ENCODE data around the gene WDR46. TPM values are rescaled to one million over a fixed set of nuclear protein-coding genes. Genes with fewer than 3 reads are reported as not detected.
A peak's percentile ranks its signal among the peaks of the same experiment; 100 is the strongest.

Gene WDR46
- total RNA-seq, 1 experiment from 2014 or later: 99.2 TPM

DNA sequence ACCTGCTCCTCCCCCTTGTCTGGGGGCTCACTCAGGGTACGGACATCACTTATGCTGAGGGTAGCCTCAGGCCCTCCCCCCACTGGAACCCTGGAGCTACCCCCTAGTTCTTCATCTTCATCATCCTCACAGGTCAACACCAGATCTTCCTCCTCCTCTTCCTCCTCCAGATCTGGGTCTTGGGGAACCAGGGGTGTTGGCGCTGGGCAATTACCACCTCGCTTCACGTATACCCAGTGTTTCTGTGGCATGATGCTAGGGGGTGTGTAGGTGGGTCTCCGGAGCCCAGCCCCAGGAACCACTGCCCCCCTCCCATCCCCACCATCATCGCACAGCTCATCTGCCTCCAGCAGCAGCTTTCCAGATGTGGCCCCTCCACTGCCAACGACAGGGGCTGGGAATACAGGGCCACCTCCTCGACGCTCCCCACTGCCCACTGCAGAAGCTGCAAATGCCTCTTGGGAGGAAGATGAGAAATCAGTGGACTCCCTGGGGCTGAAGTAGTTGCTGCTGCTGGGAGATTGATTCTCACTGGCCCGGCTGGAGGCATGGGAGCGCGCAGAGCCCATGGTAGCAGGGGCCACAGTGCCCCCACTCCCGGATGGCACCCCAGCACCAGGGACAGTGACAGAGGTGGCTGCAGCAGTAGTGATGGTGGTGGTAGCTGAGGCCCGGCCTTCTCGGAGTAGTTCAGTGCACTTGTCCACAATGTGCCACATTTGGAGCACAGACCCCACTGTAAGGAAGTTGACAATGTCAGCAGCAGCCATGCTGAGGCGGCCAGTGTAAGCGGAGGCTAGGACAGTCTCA, 27.0 kb upstream of the WDR46 start:
- no peak overlapping the region for H2BK20ac ChIP-seq (ENCODE audit: low read depth, low read length, poor library complexity, severe bottlenecking)
- Mint-ChIP-seq H3K4me1 (peaks cover 54 to 59% of the 10 kb centered on the region in 2 experiments), H3K36me3 (ENCODE audit: insufficient read depth in 1 of 3, low read depth in 3 of 3) (peaks cover 18 to 42% (median 34%) of the 10 kb centered on the region in 3 experiments; a peak in 6 of 7 replicates), H3K4me3 (peak overlapping the region; percentile 94 to 98), H3K27ac (no peak overlapping the region; a peak in 1 of 7 replicates), H3K27me3 (ENCODE audit: low read depth) (no peaks in the 10 kb centered on the region; the same call in 1 of the 2 replicates), H3K9me3 (no peaks in the 10 kb centered on the region)
- H3K4me2 ChIP-seq (ENCODE audit: insufficient read depth, insufficient read length, low read length): no peak overlapping the region
- H2AK5ac ChIP-seq (ENCODE audit: insufficient read length, low read length): no peak overlapping the region
- H2BK5ac ChIP-seq (ENCODE audit: insufficient read length, low read length): no peak overlapping the region
- no peaks in the 10 kb centered on the region; the same call in 1 of the 2 replicates for H3K4me1 ChIP-seq (ENCODE audit: insufficient read depth, low read length)
- no peak overlapping the region for H3K18ac ChIP-seq (ENCODE audit: insufficient read length, low read depth, low read length)
- no CpG with 5 or more reads among the region's 17 CpGs for WGBS (ENCODE audit: extremely low coverage, insufficient read length, low lambda C conversion rate)
- H3K27me3 ChIP-seq (ENCODE audit: insufficient read depth, low read length): no peaks in the 10 kb centered on the region
- no peak overlapping the region for H2AFZ ChIP-seq (ENCODE audit: low read length)
- H4K91ac ChIP-seq (ENCODE audit: insufficient read length, low read depth, low read length): no peak overlapping the region
- TF ChIP-seq CTCF (conservative IDR thresholded peaks at IDR 0.05): no peak
- H3K23ac ChIP-seq (ENCODE audit: insufficient read length, low read depth, low read length): no peak overlapping the region
- H3K79me2 ChIP-seq (ENCODE audit: insufficient read depth, low read length): no peaks in the 10 kb centered on the region; the same call in 1 of the 2 replicates
- H3K9ac ChIP-seq (ENCODE audit: extremely low read depth, insufficient read length, low read length): no peak overlapping the region
- H2BK15ac ChIP-seq (ENCODE audit: low read depth, low read length): no peak overlapping the region
- H3K9me3 ChIP-seq (ENCODE audit: control insufficient read depth, low read depth, low read length): no peaks in the 10 kb centered on the region
- no peak overlapping the region for H2BK12ac ChIP-seq (ENCODE audit: insufficient read length, low read depth, low read length)
- no peak overlapping the region for H3K4ac ChIP-seq (ENCODE audit: low read depth, low read length)
- no peak overlapping the region for H4K8ac ChIP-seq (replicated peaks; ENCODE audit: insufficient read length, low read depth, low read length)
- no peak for DNase-seq
- no peak overlapping the region for H3K56ac ChIP-seq (ENCODE audit: insufficient read length, low read depth, low read length)
- H3K79me1 ChIP-seq (ENCODE audit: insufficient read depth, low read depth, low read length, poor library complexity, severe bottlenecking): peaks cover 4% of the 10 kb centered on the region
- H3K27ac ChIP-seq (ENCODE audit: insufficient read length, low read depth, low read length): no peak overlapping the region
- H4K5ac ChIP-seq (ENCODE audit: insufficient read length, low read depth, low read length): no peak overlapping the region
- no peak overlapping the region for H3K14ac ChIP-seq (ENCODE audit: insufficient read depth, low read length)
- H4K20me1 ChIP-seq (ENCODE audit: control insufficient read depth, insufficient read depth, insufficient read length): no peaks in the 10 kb centered on the region
- peaks cover 31% of the 10 kb centered on the region for H3K23me2 ChIP-seq (ENCODE audit: insufficient read length, low read depth, low read length, poor library complexity, severe bottlenecking)
- no peak overlapping the region for H3T11ph ChIP-seq (ENCODE audit: low read length)
- no peak overlapping the region for H2BK120ac ChIP-seq (ENCODE audit: low read depth, low read length, poor library complexity, severe bottlenecking)

Data from H9 (cell line).